ENCODE measurements around the gene BCAS1.

DNA sequence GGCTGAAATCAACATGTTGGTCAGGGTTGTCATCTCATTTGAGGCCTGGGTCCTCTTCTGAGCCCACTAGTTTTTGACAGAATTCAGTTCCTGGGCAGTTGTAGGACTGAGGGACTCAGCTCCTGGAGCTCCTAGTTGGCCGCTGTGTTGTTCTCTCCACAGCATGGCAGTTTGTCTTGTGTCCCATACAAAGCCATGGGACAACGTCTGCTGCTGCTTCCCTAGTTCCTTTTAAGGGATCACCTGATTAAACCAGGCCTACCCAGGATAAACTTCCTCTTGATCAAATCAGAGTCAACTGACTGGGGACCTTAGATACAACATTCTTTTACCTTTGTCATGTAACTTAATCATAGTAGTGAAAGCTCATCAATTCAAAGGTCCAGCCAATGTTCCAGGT, 141.0 kb downstream of the BCAS1 start:
- TF ChIP-seq, protein P1, sequence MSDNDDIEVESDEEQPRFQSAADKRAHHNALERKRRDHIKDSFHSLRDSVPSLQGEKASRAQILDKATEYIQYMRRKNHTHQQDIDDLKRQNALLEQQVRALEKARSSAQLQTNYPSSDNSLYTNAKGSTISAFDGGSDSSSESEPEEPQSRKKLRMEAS (IDR thresholded peaks at IDR 0.05; ENCODE audit: low read depth): no peak
- TF ChIP-seq GATA2 (CRISPR knock-in tag; IDR thresholded peaks at IDR 0.05) (no peak), SMC3 (IDR thresholded peaks at IDR 0.05; ENCODE audit: low read depth, low read length) (no peak), SIN3A (IDR thresholded peaks at IDR 0.05; ENCODE audit: borderline replicate concordance, low read depth, low read length) (no peak), EP300 (IDR thresholded peaks at IDR 0.05; ENCODE audit: borderline replicate concordance in 1 of 2, low read depth in 1 of 2, low read length in 1 of 2) (no peak)
- TF ChIP-seq, protein P2, sequence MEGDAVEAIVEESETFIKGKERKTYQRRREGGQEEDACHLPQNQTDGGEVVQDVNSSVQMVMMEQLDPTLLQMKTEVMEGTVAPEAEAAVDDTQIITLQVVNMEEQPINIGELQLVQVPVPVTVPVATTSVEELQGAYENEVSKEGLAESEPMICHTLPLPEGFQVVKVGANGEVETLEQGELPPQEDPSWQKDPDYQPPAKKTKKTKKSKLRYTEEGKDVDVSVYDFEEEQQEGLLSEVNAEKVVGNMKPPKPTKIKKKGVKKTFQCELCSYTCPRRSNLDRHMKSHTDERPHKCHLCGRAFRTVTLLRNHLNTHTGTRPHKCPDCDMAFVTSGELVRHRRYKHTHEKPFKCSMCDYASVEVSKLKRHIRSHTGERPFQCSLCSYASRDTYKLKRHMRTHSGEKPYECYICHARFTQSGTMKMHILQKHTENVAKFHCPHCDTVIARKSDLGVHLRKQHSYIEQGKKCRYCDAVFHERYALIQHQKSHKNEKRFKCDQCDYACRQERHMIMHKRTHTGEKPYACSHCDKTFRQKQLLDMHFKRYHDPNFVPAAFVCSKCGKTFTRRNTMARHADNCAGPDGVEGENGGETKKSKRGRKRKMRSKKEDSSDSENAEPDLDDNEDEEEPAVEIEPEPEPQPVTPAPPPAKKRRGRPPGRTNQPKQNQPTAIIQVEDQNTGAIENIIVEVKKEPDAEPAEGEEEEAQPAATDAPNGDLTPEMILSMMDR (IDR thresholded peaks at IDR 0.05): no peak
- TF ChIP-seq, protein P3, sequence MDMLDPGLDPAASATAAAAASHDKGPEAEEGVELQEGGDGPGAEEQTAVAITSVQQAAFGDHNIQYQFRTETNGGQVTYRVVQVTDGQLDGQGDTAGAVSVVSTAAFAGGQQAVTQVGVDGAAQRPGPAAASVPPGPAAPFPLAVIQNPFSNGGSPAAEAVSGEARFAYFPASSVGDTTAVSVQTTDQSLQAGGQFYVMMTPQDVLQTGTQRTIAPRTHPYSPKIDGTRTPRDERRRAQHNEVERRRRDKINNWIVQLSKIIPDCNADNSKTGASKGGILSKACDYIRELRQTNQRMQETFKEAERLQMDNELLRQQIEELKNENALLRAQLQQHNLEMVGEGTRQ (IDR thresholded peaks at IDR 0.05; ENCODE audit: borderline replicate concordance, low read depth, low read length): no peak

Measured in SK-N-SH (cell line).